Germinal center (tissue), 1 donor: ENCODE results near the gene KBTBD6.
"Not testable (repeated sequence)": the region's sequence is repeated elsewhere in the genome, so short reads cannot be mapped to it uniquely, and the experiment has no call there.

Experiments
- DNase-seq: peaks from one replicate; pipeline ENCODE4 v3.0.0; 2012; ENCODE audit warnings: mixed read lengths, low spot score

The KBTBD6 gene

GRCh38 chr13:41133951-41134350 is 1.3 kb upstream of the KBTBD6 start:
- DNase-seq: no peak

GRCh38 chr13:41131660-41132511 is 716 bp downstream of the KBTBD6 start:
- DNase-seq: not testable (repeated sequence)

GRCh38 chr13:41131189-41131588 is 1.4 kb downstream of the KBTBD6 start:
- not testable (repeated sequence) for DNase-seq

GRCh38 chr13:41130356-41130755 is 2.2 kb downstream of the KBTBD6 start:
- DNase-seq: no peak

GRCh38 chr13:41127701-41128100 is 4.9 kb downstream of the KBTBD6 start:
- DNase-seq: no peak

DNA sequence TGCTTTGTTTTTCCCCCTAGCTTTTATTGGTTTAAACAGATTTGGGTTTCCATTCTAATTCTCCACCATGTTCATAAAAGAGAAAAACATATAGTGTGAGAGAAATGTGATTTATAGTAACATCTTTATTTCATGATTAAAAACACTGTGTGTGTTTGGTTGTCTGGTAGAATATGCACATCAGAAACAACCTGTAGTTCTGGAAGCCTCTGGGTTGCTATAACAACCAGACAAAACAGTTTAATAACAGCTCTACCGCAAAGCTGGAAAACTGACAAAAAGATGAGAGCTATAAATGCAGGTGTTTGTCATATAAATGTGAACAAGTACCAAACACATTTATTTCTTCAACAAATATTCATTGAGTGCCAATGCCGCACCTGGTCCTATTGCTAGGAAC is 9.8 kb downstream of the KBTBD6 start:
- no peak for DNase-seq

DNA sequence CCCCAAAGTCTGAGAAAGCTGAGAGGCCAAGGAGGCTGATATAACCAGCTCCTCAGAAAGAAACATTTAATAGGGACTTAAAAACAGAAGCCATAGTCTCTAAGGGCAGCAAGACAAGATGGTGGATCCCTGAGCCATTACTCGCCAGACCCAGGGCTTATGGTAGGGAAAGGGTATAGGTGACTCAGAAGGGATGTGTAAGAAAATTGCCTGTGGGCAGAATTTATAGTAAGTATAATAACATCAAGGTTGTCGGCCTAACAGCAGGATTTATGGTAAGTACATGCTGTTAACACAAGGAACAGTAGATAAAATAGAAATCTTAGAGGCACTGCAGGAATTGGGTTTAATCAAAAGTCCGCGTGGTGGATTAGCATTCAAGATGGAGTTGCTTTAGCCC is 14.7 kb downstream of the KBTBD6 start:
- no peak for DNase-seq

GRCh38 chr13:41111454-41111853 is 21.1 kb downstream of the KBTBD6 start:
- no peak for DNase-seq

DNA sequence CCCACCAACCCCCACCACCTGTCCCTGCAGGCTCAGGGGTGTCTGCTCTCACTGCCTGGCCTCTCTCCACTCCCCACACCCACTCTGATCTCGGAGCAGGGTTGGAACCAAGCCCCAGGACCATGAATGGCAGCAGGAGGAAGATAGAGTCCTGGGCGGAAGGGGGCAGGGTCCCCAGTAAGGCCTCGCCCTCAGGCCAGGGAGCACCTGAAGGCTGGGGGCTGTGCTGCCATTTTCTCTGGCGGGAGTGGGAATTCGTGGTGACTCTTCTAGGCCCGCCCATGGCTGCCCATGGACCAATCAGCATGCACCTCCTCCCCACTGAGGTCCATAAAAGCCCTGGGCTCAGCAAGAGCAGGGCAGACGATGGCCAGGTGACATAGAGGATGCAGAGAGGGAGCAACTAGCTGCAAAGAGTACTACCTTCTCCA is 25.0 kb downstream of the KBTBD6 start:
- DNase-seq: no peak

- DNase-seq: no peak
These were observed 25.5 kb downstream of the KBTBD6 start for GRCh38 chr13:41107104-41107571.

DNA sequence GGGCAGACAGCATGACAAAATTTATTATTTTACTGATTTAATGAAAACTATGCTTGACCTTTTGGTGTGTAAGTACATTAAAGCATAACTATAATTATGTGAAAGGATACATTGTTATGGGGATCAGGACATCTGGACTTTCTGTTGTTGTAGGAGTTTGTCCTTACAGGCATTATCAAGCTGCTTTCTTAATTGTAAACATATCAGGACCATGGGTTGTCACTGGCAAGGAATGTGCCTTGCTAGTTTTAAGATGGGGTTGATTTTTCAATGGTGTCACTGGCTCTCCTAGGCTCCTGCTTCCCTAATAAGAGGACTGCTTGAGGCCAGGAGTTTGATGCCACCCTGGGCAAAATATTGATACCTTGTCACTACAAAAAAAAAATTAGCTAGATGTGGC is 32.6 kb downstream of the KBTBD6 start:
- DNase-seq: no peak

GRCh38 chr13:41098761-41099160 is 33.8 kb downstream of the KBTBD6 start:
- DNase-seq: no peak

DNA sequence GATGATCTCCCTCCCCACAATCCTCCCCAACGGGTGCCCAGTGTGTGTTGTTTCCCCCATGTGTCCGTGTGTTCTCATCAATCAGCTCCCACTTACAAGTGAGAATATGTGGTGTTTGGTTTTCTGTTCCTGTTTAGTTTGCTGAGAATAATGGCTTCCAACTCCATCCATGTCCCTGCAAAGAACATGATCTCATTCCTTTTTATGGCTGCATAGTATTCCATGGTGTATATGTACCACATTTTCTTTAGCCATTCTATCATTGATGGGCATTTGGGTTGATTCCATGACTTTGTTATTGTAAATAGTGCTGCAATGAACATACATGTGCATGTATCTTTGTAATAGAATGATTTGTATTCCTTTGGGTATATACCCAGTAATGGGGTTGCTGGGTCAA is 36.9 kb downstream of the KBTBD6 start:
- not testable (repeated sequence) for DNase-seq

- no peak for DNase-seq
These were observed 46.5 kb downstream of the KBTBD6 start for GRCh38 chr13:41085961-41086585.

- DNase-seq: no peak
These were observed 52.9 kb downstream of the KBTBD6 start for GRCh38 chr13:41079725-41080124.
